Fibroblast of gingiva (primary cell): ENCODE measurements around the gene NUP85.
A peak's percentile ranks its signal among the peaks of the same experiment; 100 is the strongest.
"Not testable (repeated sequence)": the region's sequence is repeated elsewhere in the genome, so short reads cannot be mapped to it uniquely, and the experiment has no call there.

Source experiments
- DNase-seq: peaks from one replicate; pipeline ENCODE4 v3.0.0-alpha.2; 2011; ENCODE audit warnings: low read depth

The NUP85 gene

DNA sequence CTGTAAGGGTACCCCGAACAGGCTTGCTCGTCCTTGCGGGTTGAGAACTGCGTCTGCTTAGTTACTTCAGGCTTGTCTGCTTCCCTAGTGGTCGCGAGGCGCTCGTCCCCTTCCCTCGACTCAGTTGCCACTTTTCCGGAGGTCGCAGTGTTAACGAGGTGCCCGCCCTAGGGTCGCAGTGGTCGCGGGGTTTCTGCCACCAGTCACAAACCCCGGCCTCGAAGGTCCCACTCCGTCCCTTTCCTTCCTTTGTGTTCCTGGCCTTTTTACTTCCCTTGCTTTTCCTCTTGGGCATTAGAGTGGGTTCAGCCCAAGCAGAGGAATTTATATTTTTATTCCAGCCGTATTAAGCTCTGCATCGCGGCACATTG, 299 bp downstream of the NUP85 start:
- DNase-seq = no peak

DNA sequence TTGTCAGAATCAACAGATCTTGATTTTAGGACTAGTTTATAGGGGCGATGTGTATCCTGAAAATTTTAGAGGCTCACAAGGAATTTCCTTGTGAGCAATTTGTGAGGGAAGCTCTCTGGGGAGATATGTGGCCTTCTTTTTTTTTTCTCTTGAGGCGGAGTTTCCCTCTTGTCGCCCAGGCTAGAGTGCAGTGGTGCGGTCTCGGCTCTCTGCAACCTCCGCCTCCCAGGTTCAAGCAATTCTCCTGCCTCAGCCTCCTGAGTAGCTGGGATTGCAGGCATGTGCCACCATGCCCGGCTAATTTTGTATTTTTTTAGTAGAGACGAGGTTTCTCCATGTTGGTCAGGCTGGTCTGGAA, 1.6 kb downstream of the NUP85 start:
- DNase-seq = not testable (repeated sequence)

DNA sequence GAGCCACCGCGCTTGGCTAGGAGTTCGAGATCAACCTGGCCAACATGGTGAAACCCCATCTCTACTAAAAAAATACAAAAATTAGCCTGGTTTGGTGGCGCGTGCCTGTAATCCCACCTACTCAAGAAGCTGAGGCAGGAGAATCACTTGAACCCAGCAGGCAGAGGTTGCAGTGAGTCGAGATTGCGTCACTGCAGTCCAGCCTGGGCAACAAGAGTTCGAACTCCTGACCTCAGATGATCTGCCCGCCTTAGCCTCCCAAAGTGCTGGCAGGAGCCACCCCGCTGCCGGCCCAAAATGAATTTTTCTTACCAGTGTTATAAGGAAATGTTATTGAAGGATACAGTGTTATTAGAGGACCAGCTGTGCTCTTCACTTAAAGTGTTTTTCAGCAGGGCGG, 2.3 kb downstream of the NUP85 start:
- DNase-seq = no peak

DNA sequence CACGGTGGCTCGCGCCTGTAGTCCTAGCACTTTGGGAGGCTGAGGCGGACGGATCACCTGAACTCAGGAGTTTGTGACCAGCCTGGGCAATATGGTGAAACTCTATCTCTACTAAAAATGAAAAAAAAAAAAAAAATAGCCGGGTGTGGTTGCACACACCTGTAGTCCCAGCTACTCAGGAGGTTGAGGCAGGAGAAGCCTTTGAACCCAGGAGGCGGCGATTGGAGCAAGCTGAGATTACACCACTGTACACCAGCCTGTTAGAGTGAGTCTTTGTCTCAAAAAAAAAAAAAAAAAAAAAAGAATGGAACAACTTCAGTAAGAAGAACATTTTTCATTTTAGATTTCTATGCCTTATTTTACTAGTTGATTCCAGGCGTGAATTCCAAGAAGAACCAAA, 2.7 kb downstream of the NUP85 start:
- no peak for DNase-seq

DNA sequence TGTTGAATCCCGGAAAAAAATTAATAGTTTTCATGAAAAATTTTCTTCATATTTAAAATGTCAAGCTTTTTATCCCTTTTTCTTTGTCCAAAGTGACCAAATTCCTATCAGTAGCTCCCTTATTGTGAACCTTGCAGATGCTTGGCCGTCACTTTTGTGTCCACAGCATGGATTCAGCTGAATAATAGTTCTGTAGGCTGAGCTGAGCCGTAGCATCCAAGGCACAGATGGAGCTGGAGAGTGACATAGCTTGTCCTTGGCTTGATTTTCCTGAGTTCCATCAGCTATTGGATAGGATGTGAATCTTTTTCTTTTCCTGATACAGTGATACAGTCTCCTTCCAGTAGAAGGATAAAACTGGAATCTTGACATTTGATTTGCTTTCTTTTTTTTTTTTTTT, 3.6 kb downstream of the NUP85 start:
- DNase-seq = no peak

DNA sequence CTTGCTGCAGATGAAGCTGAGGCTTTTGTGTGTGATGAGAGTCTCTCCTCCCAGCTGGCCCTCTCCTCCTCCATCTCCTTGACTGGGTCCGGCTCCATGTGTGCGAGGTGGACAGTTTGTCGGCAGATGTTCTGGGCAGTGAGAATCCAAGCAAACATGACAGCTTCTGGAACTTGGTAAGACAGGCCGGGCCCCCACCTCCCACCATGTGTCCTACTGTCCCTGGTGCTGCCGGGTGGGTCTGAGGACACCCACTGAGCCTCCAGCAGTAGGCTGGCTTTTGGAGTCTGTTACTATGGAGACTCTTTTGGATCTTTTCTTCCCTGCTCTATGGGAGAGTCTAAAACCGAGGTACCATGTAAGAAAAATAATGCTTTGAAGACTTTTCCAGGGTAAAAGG, 12.7 kb downstream of the NUP85 start:
- DNase-seq = no peak

DNA sequence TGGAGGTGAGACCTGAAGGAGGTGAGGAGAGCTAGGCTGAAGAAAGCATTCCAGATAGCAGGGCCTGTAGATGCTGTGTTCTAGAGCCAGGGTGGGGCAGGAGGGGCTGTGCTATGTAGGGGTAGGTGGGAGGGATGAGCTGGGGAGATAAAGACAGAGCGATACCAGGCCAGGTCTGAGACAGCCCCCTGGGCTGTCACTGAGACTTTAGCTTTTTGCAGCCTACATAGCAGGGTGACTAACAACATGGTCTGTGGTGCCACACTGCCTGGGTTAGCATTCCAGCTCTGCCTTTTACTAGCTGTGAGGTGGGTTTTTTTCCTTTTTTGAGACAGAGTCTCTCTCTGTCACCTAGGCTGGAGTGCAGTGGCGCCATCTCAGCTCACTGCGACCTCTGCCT, 14.3 kb downstream of the NUP85 start:
- no peak for DNase-seq

DNA sequence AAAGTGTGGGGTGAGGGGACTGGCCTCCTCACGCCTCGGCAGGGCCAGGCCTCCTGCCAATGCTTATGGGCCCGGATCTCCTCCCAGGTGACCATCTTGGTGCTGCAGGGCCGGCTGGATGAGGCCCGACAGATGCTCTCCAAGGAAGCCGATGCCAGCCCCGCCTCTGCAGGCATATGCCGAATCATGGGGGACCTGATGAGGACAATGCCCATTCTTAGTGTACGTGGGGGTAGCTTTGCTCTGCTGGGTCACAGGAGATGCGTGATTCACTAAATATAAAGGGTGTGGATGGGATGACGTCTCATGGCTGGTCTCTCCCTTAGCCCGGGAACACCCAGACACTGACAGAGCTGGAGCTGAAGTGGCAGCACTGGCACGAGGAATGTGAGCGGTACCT, 19.5 kb downstream of the NUP85 start:
- no peak for DNase-seq

DNA sequence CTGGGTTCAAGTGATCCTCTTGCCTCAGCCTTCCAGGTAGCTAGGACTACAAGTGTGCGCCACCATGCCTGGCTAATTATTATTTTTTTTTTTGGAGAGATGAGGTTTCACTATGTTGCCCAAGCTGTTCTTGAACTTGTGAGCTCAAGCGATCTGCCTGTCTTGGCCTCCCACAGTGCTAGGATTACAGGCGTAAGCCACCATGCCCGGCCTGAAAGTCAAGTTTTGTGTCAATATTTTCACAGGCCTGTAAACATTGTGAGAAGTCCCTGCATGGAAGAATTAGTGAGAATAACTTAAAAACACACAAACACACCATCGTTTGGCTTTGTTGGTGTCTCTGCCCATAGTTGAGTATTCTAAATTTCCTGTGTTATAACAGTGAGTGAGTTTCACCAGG, 22.2 kb downstream of the NUP85 start:
- DNase-seq = no peak

DNA sequence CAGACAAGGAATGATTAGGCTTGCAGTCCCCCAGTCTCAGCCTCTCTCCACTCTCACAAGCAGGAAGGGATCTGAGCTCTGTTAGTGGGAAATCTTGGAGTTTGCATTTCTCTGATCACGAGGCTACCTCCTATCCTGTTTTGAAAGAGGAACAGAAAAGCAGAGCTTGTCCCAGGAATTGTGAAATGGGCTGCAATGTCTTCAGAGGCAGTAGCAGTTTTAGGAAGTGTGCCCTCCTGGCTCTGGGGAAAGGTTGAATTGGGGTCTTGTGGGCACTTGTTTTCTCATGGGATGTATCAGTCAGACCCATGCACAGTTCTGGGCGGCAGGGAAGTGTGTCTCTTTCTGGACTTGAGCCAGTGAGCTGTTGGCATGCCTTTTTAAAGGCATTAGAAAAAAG, 22.8 kb downstream of the NUP85 start:
- DNase-seq = peak; percentile 70

DNA sequence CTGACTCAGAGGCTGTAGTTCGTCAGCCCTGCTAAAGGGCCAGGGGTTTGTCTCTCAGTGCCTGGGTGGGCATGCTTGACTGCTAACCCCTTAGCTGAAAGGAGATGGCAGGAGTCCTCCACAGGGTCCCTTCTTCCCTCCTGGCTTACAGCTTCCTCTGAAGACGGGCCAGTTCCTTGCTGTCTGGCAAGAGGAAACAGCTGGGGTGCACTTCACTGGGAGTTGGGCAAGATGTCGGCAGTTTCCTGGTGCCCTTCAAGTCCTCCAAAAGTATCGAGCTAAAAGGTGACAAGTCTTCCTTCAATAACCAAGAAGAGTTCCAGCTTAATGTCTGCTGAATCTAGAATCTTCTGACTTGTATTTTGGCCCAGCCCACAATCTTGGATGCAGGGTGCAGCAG, 23.4 kb downstream of the NUP85 start:
- no peak for DNase-seq

DNA sequence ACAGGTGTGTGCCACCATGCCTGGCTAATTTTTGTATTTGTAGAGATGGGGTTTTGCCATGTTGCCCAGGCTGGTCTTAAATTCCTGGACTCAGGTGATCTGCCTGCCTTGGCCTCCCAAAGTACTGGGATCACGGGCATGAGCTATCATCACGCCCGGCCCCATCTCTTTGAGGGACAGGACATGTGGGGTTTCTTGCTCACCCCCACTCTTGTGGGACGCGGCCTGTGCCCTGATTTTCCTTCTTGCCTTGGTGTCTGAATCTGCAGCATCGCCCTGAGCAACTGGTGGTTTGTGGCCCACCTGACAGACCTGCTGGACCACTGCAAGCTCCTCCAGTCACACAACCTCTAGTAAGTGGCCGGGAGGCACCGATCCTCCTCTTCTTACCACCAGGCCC, 25.6 kb downstream of the NUP85 start:
- DNase-seq = no peak

DNA sequence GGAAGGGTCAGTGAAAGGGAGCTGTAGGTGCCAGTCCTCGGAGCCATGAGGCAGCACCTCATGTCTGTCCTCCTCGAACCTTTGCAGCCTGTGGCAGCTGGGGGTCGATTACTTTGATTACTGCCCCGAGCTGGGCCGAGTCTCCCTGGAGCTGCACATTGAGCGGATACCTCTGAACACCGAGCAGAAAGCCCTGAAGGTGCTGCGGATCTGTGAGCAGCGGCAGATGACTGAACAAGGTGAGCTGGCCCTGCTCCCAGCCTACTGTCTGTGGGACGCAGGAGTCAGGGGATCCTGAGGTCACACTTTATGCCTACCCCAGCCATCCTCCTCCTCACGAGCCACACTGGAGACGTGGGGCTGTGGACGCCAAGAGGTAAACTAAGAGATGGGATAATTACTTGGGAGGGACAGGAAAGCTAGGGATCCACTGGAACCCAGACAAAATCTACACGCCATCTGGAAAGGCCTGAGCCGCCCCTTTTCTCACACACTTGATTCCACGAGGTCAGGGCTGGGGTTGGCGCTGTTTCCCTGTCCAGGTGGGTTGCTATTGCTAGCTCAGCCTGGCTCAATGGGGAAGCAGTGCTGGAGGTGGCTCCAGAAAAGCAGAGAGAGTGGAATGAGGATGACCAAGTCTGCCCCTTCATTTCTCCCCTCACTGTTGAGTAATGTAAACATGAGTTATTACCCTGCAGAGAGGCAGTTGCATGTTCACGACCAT, 26.4 kb downstream of the NUP85 start:
- no peak for DNase-seq

DNA sequence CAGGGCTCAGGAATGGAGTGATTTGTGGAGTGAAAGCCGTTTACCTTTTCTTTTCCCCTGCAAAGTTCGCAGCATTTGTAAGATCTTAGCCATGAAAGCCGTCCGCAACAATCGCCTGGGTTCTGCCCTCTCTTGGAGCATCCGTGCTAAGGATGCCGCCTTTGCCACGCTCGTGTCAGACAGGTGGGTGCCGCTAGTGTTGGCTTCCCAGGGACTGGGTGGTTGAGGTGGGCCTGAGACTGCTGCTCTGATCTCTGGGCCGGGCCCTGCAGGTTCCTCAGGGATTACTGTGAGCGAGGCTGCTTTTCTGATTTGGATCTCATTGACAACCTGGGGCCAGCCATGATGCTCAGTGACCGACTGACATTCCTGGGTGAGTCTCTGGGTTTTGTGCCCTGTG, 27.3 kb downstream of the NUP85 start:
- no peak for DNase-seq

DNA sequence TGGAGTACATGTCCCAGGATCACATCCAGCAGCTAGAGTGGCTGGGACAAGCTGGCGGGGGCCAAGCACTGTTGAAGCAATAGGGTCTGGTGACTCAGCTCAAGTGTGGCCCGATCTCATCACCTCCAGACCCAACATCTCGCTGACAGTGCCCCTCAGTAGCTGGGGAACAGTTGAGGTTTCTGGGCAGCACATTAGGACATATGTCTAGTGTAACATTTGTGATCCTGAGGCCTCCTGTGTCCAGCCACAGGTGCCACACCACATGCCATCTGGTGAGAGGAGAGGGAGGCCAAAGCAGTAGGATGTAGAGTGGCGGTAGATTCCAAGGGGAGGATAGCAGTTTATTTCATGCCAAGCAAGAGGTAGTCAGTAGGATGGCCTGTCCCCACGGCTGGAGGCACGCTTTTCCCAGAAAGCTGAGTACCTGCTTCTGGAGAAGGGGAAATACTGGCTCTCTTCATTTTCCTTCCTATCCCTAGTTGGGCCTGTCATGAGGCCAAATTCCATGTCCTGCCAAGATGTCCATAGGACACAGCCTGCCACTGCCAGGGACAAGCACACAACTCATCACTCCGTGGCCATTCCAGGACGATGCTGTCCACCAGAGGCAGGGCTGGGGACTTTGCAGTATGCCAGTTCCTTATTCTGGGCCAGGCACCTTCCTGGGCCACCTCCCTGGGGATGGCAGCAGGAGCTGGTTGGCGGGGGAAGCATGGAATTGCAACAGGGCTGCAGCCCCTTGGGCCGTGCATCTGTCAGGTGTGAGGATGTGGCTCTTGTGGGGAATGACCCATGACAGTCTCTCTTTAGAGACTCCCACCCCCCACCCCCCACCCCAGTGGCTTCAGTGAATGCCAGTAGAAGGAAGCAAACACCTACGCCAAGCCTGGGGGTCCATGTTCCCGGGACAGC, 31.9 kb downstream of the NUP85 start:
- DNase-seq = no peak

DNA sequence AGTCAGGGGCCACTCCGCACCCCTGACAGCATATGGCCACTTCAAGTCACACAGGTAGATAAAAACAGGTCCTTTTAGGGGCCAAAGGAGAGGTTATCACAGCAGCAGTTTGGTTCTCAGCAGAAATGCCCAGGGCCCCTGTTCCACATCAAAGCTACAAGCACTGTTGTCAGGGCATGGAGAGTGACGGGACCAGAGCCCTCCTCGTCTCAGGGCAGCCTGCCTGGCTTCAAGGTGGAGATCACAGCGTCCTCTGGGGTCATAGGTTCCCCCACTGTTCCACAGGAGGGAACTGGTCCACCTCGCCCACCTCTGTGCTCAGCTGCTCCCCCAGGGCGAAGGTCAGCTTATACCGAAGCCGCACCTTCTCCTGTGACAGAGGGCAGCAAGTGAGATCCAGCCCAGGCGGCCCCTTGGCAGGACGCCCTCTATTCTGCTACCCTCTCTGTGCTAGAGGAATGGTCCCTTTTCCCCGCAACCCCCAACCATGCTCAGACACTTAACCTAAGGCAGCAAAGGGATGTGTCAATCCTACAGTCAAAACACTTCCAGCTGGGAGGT, 32.6 kb downstream of the NUP85 start:
- no peak for DNase-seq

DNA sequence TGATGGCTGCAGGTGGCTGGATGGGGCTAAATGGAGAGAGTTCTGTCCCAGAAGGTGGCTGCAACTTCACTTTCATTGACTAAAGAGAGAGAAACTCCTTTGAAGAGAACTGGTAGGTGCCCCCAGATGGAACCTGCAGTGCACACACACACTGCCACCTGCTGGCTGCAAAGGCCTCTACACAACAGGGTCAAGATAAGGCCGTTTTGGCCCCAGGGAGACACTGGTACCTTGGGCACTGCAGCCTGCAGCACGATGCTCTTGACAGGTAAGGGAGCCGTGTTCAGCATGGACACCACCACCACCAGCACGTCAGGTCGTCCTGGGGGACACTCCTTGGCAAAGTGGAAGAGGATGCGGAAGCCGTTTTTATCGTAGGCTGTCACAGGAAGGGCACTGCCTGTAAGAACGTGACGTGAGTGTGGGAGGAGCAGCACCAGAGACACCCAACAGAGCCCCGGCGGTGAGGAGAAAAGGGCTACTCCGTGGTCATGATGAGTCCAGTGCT, 33.3 kb downstream of the NUP85 start:
- DNase-seq = peak; percentile 58

DNA sequence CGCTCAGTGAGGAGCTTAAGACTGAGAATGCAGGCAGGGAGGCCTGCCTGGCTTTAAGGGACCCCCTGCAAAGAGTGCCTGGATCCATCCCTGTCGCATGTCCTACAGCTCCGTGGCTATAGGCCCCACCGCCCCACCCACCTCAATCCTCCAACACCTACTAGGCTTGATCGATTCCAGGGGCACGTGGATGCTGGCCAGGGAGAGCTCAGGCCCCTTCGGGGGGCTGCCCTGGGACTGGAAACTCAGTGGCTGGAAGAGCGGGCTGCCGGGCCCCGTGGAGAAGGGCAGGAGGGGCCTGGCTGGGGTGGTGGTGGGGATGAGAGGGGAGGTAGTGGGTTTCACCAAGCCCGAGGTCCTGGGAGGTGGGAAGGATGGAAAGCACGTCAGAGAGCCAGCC, 33.7 kb downstream of the NUP85 start:
- DNase-seq = no peak

DNA sequence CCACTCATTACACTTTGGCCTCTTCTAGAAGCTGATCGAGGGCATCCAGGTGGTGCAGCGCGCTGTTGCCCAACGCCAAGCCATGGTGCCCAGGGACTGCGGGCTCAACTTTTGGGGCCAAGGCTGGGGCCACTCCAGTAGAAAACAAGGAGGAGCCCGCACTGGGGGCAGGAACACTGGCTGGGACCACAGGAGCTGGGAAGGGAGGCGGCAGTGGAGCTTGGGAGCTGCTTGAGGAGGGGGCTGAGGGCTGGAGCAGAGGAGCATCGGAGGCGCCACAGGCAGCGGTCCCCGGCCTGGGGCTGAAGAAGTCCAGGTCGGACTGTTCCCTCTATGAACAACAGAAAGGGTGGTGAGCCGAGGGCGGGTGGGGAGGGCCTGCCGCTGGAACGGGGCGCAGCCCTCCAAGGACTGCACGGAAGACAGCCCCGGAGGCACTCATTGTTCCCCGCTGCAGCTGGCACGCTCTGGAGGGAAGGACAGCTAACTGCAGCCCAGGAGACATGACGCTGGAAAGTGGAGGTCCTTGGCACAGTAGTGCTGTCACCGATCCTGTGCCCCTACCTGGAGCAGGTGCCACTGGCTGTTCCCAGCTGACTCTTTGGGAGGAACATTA, 34.4 kb downstream of the NUP85 start:
- no peak for DNase-seq

DNA sequence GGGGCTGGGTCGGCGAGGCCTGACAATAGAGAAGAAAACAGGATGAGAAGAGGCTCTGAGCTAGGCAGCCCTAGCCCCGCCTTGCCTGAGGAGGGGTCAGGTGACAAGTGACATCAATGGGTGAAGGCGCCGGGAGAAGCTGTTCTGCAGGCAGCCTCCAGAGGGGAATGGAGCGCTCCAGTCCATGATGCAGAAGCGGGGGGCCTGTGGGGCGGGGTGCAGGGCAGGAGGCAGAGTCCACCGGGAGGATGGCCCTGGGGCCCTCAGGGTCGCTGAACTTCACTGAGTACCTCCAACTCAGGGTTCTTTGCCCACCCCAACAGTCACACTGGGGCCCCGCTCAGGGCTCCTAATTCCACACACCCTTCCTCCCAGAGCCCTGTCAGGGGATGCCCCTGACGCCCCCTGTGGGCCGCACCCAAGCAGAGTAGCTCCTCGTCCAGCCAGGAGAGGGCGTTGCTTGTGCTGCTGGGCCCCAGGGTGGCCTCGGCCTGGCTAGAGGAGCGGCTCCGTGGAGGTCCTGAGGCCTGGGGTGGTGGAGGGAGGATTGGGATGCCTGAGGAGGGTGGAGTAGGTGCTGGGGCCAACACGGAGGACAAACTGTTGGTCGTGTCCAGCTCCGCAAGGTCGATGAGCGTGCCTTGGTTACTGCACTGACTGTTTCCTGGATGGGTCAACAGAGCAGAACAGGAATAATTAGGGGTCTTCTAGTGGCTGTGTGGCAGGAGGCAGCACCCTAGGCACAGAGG, 35.1 kb downstream of the NUP85 start:
- no peak for DNase-seq

DNA sequence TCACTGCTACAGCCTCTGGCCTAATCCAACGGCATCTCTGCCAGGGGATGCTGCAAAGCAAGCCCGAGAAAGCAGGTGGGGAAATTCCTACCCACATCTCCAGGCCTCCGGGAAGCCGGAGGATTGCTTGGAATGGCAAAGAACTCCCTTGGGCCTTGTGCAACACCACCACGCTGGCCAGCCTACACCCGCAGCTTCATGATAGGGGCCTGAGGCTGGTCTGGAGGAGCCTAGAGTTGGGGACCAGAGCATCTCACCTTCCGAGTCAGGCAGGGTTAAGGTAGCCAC, 35.6 kb downstream of the NUP85 start:
- DNase-seq = peak; percentile 67

DNA sequence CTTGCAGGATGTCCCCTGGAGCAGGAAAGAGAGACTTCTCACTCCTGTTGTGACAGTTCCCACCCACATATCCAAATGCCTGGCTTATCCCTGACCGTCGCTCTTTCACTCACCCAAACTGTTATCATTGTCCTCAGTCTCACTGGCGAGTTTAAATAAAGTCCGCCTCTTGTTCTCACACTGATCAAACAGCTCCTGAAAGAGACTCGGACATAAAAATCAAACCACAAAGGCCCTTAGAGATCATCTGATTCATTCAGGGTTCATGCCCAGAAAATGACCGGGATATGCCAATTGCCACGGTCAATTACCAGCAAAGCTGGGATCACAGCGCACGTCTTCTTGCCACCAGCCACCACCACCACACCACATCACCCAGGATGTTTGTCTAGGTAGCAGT, 36.0 kb downstream of the NUP85 start:
- peak; percentile 22 for DNase-seq
